Measurements from ENCODE around the gene CCDC93.

Gene CCDC93

DNA sequence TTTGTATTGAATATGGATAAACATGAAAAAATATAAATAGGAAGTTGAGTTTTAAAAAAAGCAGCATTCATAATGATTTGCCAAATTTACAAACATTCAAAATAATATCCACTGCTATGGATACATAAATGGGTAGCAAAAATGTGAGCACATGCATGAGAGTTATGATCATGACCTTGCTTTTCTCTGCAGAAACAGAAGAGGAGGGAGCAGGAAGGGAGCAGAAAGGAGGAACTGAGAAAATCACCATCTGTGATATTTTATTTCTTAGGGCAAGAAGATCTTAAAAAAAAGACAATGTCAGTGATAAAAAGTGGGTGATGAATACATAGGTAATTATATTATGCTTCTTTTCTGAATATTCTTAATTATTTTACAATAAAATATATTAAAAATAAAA is 17.7 kb upstream of the CCDC93 start (continued):
- TF ChIP-seq, protein P1, sequence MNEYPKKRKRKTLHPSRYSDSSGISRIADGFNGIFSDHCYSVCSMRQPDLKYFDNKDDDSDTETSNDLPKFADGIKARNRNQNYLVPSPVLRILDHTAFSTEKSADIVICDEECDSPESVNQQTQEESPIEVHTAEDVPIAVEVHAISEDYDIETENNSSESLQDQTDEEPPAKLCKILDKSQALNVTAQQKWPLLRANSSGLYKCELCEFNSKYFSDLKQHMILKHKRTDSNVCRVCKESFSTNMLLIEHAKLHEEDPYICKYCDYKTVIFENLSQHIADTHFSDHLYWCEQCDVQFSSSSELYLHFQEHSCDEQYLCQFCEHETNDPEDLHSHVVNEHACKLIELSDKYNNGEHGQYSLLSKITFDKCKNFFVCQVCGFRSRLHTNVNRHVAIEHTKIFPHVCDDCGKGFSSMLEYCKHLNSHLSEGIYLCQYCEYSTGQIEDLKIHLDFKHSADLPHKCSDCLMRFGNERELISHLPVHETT (tag by site-specific recombination; IDR thresholded peaks at IDR 0.05), result no peak
- no peak for TF ChIP-seq BCL11A (tag by site-specific recombination; IDR thresholded peaks at IDR 0.05; ENCODE audit: low read depth)
- TF ChIP-seq, protein P2, sequence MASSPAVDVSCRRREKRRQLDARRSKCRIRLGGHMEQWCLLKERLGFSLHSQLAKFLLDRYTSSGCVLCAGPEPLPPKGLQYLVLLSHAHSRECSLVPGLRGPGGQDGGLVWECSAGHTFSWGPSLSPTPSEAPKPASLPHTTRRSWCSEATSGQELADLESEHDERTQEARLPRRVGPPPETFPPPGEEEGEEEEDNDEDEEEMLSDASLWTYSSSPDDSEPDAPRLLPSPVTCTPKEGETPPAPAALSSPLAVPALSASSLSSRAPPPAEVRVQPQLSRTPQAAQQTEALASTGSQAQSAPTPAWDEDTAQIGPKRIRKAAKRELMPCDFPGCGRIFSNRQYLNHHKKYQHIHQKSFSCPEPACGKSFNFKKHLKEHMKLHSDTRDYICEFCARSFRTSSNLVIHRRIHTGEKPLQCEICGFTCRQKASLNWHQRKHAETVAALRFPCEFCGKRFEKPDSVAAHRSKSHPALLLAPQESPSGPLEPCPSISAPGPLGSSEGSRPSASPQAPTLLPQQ (tag by site-specific recombination; IDR thresholded peaks at IDR 0.05), result no peak
- no peak for TF ChIP-seq ZNF292 (tag by site-specific recombination; IDR thresholded peaks at IDR 0.05; ENCODE audit: borderline replicate concordance, low read depth)
- TF ChIP-seq ZNF366 (tag by site-specific recombination; conservative IDR thresholded peaks at IDR 0.05), result no peak
- TF ChIP-seq ZNF596 (tag by site-specific recombination; IDR thresholded peaks at IDR 0.05), result no peak
- TF ChIP-seq ZNF677 (tag by site-specific recombination; IDR thresholded peaks at IDR 0.05), result no peak
- TF ChIP-seq ZNF843 (tag by site-specific recombination; IDR thresholded peaks at IDR 0.05), result no peak

- TF ChIP-seq PRDM1 (tag by site-specific recombination; IDR thresholded peaks at IDR 0.05), result no peak
- TF ChIP-seq ZNF560 (tag by site-specific recombination; IDR thresholded peaks at IDR 0.05; ENCODE audit: borderline replicate concordance), result no peak
- TF ChIP-seq SP3 (tag by site-specific recombination; IDR thresholded peaks at IDR 0.05), result no peak
- TF ChIP-seq ZBTB20 (tag by site-specific recombination; IDR thresholded peaks at IDR 0.05), result no peak
- no peak for TF ChIP-seq ZNF645 (tag by site-specific recombination; IDR thresholded peaks at IDR 0.05)
- TF ChIP-seq ZNF544 (tag by site-specific recombination; IDR thresholded peaks at IDR 0.05), result no peak
- TF ChIP-seq, protein P3, sequence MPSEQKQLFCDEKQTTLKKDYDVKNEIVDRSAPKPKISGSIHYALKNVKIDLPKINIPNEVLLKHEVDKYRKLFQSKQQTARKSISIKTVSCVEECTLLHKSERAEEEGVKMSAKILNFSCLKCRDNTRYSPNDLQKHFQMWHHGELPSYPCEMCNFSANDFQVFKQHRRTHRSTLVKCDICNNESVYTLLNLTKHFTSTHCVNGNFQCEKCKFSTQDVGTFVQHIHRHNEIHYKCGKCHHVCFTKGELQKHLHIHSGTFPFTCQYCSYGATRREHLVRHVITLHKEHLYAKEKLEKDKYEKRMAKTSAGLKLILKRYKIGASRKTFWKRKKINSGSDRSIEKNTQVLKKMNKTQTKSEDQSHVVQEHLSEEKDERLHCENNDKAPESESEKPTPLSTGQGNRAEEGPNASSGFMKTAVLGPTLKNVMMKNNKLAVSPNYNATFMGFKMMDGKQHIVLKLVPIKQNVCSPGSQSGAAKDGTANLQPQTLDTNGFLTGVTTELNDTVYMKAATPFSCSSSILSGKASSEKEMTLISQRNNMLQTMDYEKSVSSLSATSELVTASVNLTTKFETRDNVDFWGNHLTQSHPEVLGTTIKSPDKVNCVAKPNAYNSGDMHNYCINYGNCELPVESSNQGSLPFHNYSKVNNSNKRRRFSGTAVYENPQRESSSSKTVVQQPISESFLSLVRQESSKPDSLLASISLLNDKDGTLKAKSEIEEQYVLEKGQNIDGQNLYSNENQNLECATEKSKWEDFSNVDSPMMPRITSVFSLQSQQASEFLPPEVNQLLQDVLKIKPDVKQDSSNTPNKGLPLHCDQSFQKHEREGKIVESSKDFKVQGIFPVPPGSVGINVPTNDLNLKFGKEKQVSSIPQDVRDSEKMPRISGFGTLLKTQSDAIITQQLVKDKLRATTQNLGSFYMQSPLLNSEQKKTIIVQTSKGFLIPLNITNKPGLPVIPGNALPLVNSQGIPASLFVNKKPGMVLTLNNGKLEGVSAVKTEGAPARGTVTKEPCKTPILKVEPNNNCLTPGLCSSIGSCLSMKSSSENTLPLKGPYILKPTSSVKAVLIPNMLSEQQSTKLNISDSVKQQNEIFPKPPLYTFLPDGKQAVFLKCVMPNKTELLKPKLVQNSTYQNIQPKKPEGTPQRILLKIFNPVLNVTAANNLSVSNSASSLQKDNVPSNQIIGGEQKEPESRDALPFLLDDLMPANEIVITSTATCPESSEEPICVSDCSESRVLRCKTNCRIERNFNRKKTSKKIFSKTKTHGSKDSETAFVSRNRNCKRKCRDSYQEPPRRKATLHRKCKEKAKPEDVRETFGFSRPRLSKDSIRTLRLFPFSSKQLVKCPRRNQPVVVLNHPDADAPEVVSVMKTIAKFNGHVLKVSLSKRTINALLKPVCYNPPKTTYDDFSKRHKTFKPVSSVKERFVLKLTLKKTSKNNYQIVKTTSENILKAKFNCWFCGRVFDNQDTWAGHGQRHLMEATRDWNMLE (tag by site-specific recombination; conservative IDR thresholded peaks at IDR 0.05; ENCODE audit: low read depth), result no peak
- no peak for TF ChIP-seq KLF17 (tag by site-specific recombination; IDR thresholded peaks at IDR 0.05)
- TF ChIP-seq ZNF701 (tag by site-specific recombination; IDR thresholded peaks at IDR 0.05), result no peak
- no peak for TF ChIP-seq WT1 (tag by site-specific recombination; IDR thresholded peaks at IDR 0.05)
- no peak for TF ChIP-seq ZNF404 (tag by site-specific recombination; IDR thresholded peaks at IDR 0.05)
- TF ChIP-seq, protein P2 (tag by site-specific recombination; IDR thresholded peaks at IDR 0.05), result no peak
- no peak for TF ChIP-seq ZNF521 (tag by site-specific recombination; IDR thresholded peaks at IDR 0.05)
- CTCF ChIA-PET, result interaction anchor here (0.5 to 1.5 kb wide), 2 partner anchors 24 to 27 kb away, joined by 3 to 4 read pairs; no protein-coding TSS in a partner anchor
- Histone ChIP-seq H3K9me3 (ENCODE audit: control insufficient read depth, insufficient read depth, low read depth, low read length) (no peaks in the 10 kb centered on the region), H3K36me3 (ENCODE audit: control insufficient read depth in 2 of 2, insufficient read depth in 1 of 2, low read length in 2 of 2) (no peaks in the 10 kb centered on the region), H3K4me3 (ENCODE audit: low read depth, low read length) (no peak overlapping the region), H3K27ac (ENCODE audit: extremely low read depth, low read depth, low read length) (no peak overlapping the region), H3K4me1 (ENCODE audit: control insufficient read depth, insufficient read depth, low read length) (no peaks in the 10 kb centered on the region)
- POLR2A ChIA-PET, result no interaction called here
These were observed 15.2 kb upstream of the CCDC93 start for GRCh38 chr2:118029025-118029424.
